K562 (cell line): ENCODE results near the gene CHD1L. TPM values are rescaled to one million over a fixed set of nuclear protein-coding genes. Genes with fewer than 3 reads are reported as not detected.
A peak's percentile ranks its signal among the peaks of the same experiment; 100 is the strongest.

Experiments used
- EZH2 ChIP-seq: IDR thresholded peaks from 2 replicates; pipeline ENCODE4 v1.6.1; 2012; ENCODE audit warnings: low read depth, mild to moderate bottlenecking, inconsistent platforms, low read length, borderline replicate concordance
- FOSL1 ChIP-seq: fragments of 200-800 bp; sonication (Bioruptor generic); conservative IDR thresholded peaks from 2 replicates; pipeline ENCODE4 v1.6.1; 2016; ENCODE audit warnings: missing genetic modification characterization, missing compliant biosample characterization
- FOXA3 ChIP-seq, 2 experiments: fragments of 450-650 bp in 1 of 2; sonication (generic) in 1 of 2; formaldehyde crosslinking; IDR thresholded peaks in 1 of 2; conservative IDR thresholded peaks in 1 of 2; 2 replicates each; pipeline versions ENCODE4 v1.4.0 to v1.8.0; 2020 to 2022; ENCODE audit warnings: mild to moderate bottlenecking in 2 of 2, missing genetic modification reagents in 1 of 2
- HDAC1 ChIP-seq, 2 experiments: fragments of 450-650 bp; IDR thresholded peaks; 2 replicates each; pipeline ENCODE4 v1.6.1; 2016 to 2017; ENCODE audit warnings: inconsistent platforms in 1 of 2, mild to moderate bottlenecking in 1 of 2, moderate library complexity in 1 of 2
- HIVEP1 ChIP-seq: fragments of 250-450 bp; sonication (Bioruptor Pico); IDR thresholded peaks from 2 replicates; pipeline ENCODE4 v1.4.0; 2020; ENCODE audit warnings: mild to moderate bottlenecking
- SIN3A ChIP-seq, 2 experiments: fragments of 150-350 bp in 1 of 2; IDR thresholded peaks; 2 replicates each; pipeline ENCODE4 v1.6.1; 2011 to 2016; ENCODE audit warnings: borderline replicate concordance in 2 of 2, low read depth in 2 of 2, low read length in 2 of 2, mild to moderate bottlenecking in 2 of 2, moderate library complexity in 2 of 2; ENCODE audit not compliant: control insufficient read depth in 1 of 2
- TBL1XR1 ChIP-seq, 2 experiments: IDR thresholded peaks; 2 replicates each; pipeline ENCODE4 v1.6.1; 2012; ENCODE audit warnings: improper control_type of control experiment in 2 of 2, low read length in 2 of 2, mild to moderate bottlenecking in 1 of 2
- ZFPM2 ChIP-seq: fragments of 250-450 bp; sonication (Bioruptor Pico); IDR thresholded peaks from 2 replicates; pipeline ENCODE4 v1.5.1; 2022; ENCODE audit warnings: mild to moderate bottlenecking
- ZNF408 ChIP-seq: fragments of 250-450 bp; sonication (Bioruptor Pico); IDR thresholded peaks from 2 replicates; pipeline ENCODE4 v1.4.0; 2020; ENCODE audit warnings: low read depth, mild to moderate bottlenecking, moderate library complexity
- ZNF586 ChIP-seq: fragments of 450-650 bp; formaldehyde crosslinking; conservative IDR thresholded peaks from 2 replicates; pipeline ENCODE4 v1.4.0; 2020; ENCODE audit warnings: mild to moderate bottlenecking, moderate library complexity
- polyA plus RNA-seq, 8 experiments: library from polyadenylated mRNA; depleted of rRNA in 4 of 8; stranded (reverse) in 5 of 8; unstranded in 3 of 8; fragments of >200 nt; fragmentation: Nextera tagmentation in 2 of 8; fragmentation: Illumina TruSeq in 1 of 8; extraction: Ambion mirVana in 2 of 8; extraction: Trizol in 1 of 8; gene quantifications; 2 replicates each; pipeline versions ENCODE4 v1.2.1 to v1.2.3, GENCODE V29; 2011 to 2014; ENCODE audit warnings: inconsistent platforms in 1 of 8, missing spikeins in 1 of 8
- total RNA-seq, 7 experiments: library from RNA; depleted of rRNA in 6 of 7; stranded (reverse); fragments of >200 nt in 6 of 7; fragmentation: Illumina TruSeq in 2 of 7; extraction: Trizol in 2 of 7; gene quantifications; 2 replicates each; pipeline versions ENCODE4 v1.2.1 to v1.2.3, GENCODE V29; 2011 to 2021; ENCODE audit warnings: low replicate concordance in 1 of 7
- TF ChIP-seq, protein P1 (sequence below): fragments of 250-450 bp; sonication (Bioruptor Pico); IDR thresholded peaks from 2 replicates; pipeline ENCODE4 v1.4.0; 2020
- TF ChIP-seq, protein P2 (sequence below): sonication (generic); formaldehyde crosslinking; IDR thresholded peaks from 2 replicates; pipeline ENCODE4 v1.8.0; 2022; ENCODE audit warnings: mild to moderate bottlenecking, missing genetic modification reagents
- TF ChIP-seq, protein P3 (sequence below): sonication (generic); IDR thresholded peaks from 2 replicates; pipeline ENCODE4 v1.6.1; 2016
- TF ChIP-seq, protein P4 (sequence below): conservative IDR thresholded peaks from 2 replicates; pipeline ENCODE4 v1.6.1; 2011; ENCODE audit warnings: low read depth, mild to moderate bottlenecking, low read length; ENCODE audit not compliant: control insufficient read depth
- TF ChIP-seq, protein P5 (sequence below): fragments of 450-650 bp; conservative IDR thresholded peaks from 2 replicates; pipeline ENCODE4 v1.6.1; 2016; ENCODE audit warnings: missing genetic modification characterization, low read depth, mild to moderate bottlenecking, missing compliant biosample characterization, moderate library complexity

Gene CHD1L
- total and polyA plus RNA-seq, 9 of the 15 experiments (the other 6 are each of a cell fraction or from before 2014, with no cell fraction given), result 25.0 to 93.3 (median 59.1) TPM

DNA sequence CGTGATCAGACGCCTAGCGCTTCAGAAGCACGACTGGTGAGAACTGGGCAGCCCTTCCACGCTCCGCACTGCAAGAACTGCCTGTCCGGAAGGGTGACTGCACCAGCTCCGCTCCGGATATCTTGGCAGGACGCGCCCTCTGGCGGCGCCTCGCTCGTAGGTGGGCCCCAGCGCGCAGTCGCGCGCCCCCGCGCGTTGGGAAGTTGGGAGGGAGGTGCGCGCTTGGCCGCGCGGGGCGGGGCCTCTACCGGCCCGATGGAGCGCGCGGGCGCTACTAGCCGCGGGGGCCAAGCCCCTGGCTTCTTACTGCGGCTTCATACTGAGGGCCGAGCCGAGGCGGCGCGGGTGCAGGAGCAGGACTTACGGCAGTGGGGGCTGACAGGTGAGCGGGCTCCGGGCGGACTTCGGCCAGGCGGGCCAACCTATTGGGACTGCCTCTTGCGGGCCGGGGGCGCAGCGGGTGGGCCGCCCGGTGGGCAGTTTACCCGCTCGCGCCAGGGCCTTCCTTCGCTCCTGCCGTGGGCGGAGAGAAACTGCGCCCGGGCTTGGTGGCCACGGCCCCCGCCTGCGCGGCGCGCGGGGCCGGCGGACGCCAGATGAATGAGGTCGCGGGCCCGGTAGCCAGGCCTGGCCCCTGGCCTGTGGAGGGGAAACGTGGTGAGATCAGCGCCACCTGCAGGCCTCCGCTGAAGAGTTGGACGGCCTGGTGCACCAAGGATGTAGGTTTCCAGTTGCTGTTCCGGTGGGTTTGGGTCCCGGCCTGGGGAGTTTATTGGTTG, at the start of gene CHD1L (continued):
- peak in 1 of 2 experiments; percentile 44; a peak in 1 of 4 replicates for TF ChIP-seq TBL1XR1 (IDR thresholded peaks at IDR 0.05; ENCODE audit: low read length in 2 of 2)
- 0 out of 4 replicates have a peak, but pooled peaks of 1 of the 2 experiments have one; percentile 0 for TF ChIP-seq FOXA3 (CRISPR knock-in tag; conservative IDR thresholded peaks at IDR 0.05 in 1 of 2, IDR thresholded peaks at IDR 0.05 in 1 of 2)
- no peak for TF ChIP-seq ZFPM2 (CRISPR knock-in tag)
- peak; percentile 27; the same call in 1 of the 2 replicates for TF ChIP-seq HIVEP1 (CRISPR knock-in tag)
- TF ChIP-seq, protein P1, sequence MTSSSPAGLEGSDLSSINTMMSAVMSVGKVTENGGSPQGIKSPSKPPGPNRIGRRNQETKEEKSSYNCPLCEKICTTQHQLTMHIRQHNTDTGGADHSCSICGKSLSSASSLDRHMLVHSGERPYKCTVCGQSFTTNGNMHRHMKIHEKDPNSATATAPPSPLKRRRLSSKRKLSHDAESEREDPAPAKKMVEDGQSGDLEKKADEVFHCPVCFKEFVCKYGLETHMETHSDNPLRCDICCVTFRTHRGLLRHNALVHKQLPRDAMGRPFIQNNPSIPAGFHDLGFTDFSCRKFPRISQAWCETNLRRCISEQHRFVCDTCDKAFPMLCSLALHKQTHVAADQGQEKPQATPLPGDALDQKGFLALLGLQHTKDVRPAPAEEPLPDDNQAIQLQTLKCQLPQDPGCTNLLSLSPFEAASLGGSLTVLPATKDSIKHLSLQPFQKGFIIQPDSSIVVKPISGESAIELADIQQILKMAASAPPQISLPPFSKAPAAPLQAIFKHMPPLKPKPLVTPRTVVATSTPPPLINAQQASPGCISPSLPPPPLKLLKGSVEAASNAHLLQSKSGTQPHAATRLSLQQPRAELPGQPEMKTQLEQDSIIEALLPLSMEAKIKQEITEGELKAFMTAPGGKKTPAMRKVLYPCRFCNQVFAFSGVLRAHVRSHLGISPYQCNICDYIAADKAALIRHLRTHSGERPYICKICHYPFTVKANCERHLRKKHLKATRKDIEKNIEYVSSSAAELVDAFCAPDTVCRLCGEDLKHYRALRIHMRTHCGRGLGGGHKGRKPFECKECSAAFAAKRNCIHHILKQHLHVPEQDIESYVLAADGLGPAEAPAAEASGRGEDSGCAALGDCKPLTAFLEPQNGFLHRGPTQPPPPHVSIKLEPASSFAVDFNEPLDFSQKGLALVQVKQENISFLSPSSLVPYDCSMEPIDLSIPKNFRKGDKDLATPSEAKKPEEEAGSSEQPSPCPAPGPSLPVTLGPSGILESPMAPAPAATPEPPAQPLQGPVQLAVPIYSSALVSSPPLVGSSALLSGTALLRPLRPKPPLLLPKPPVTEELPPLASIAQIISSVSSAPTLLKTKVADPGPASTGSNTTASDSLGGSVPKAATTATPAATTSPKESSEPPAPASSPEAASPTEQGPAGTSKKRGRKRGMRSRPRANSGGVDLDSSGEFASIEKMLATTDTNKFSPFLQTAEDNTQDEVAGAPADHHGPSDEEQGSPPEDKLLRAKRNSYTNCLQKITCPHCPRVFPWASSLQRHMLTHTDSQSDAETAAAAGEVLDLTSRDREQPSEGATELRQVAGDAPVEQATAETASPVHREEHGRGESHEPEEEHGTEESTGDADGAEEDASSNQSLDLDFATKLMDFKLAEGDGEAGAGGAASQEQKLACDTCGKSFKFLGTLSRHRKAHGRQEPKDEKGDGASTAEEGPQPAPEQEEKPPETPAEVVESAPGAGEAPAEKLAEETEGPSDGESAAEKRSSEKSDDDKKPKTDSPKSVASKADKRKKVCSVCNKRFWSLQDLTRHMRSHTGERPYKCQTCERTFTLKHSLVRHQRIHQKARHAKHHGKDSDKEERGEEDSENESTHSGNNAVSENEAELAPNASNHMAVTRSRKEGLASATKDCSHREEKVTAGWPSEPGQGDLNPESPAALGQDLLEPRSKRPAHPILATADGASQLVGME (CRISPR knock-in tag), result 0 out of 2 replicates have a peak, but pooled peaks have one; percentile 59
- TF ChIP-seq ZNF408 (CRISPR knock-in tag), result no peak
- TF ChIP-seq, protein P2, sequence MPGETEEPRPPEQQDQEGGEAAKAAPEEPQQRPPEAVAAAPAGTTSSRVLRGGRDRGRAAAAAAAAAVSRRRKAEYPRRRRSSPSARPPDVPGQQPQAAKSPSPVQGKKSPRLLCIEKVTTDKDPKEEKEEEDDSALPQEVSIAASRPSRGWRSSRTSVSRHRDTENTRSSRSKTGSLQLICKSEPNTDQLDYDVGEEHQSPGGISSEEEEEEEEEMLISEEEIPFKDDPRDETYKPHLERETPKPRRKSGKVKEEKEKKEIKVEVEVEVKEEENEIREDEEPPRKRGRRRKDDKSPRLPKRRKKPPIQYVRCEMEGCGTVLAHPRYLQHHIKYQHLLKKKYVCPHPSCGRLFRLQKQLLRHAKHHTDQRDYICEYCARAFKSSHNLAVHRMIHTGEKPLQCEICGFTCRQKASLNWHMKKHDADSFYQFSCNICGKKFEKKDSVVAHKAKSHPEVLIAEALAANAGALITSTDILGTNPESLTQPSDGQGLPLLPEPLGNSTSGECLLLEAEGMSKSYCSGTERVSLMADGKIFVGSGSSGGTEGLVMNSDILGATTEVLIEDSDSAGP, result no peak
- TF ChIP-seq SIN3A (IDR thresholded peaks at IDR 0.05; ENCODE audit: borderline replicate concordance in 2 of 2, control insufficient read depth in 1 of 2, low read depth in 2 of 2, low read length in 2 of 2), result peak; percentile 57 to 59; a peak in 2 of 4 replicates
- TF ChIP-seq, protein P3, sequence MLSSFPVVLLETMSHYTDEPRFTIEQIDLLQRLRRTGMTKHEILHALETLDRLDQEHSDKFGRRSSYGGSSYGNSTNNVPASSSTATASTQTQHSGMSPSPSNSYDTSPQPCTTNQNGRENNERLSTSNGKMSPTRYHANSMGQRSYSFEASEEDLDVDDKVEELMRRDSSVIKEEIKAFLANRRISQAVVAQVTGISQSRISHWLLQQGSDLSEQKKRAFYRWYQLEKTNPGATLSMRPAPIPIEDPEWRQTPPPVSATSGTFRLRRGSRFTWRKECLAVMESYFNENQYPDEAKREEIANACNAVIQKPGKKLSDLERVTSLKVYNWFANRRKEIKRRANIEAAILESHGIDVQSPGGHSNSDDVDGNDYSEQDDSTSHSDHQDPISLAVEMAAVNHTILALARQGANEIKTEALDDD, result no peak
- TF ChIP-seq, protein P4, sequence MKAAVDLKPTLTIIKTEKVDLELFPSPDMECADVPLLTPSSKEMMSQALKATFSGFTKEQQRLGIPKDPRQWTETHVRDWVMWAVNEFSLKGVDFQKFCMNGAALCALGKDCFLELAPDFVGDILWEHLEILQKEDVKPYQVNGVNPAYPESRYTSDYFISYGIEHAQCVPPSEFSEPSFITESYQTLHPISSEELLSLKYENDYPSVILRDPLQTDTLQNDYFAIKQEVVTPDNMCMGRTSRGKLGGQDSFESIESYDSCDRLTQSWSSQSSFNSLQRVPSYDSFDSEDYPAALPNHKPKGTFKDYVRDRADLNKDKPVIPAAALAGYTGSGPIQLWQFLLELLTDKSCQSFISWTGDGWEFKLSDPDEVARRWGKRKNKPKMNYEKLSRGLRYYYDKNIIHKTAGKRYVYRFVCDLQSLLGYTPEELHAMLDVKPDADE, result peak; percentile 75
- TF ChIP-seq FOSL1, result peak; percentile 56
- TF ChIP-seq ZNF586 (CRISPR knock-in tag), result no peak
- TF ChIP-seq HDAC1 (IDR thresholded peaks at IDR 0.05), result peak in 1 of 2 experiments; percentile 51; a peak in 2 of 4 replicates
- TF ChIP-seq, protein P5, sequence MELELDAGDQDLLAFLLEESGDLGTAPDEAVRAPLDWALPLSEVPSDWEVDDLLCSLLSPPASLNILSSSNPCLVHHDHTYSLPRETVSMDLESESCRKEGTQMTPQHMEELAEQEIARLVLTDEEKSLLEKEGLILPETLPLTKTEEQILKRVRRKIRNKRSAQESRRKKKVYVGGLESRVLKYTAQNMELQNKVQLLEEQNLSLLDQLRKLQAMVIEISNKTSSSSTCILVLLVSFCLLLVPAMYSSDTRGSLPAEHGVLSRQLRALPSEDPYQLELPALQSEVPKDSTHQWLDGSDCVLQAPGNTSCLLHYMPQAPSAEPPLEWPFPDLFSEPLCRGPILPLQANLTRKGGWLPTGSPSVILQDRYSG (tag), result no peak
- TF ChIP-seq EZH2, result no peak
